ENCODE results near the gene HPCAL1.

Gene HPCAL1

GRCh38 chr2:10375570-10376281, 73.0 kb downstream of the HPCAL1 start:
- ChIA-PET POLR2A (no interaction called here), CTCF (interaction anchor here (1.2 kb wide), 1 partner anchor 251 kb away, joined by 3 read pairs; no protein-coding TSS in a partner anchor)
- TF ChIP-seq, protein P1, sequence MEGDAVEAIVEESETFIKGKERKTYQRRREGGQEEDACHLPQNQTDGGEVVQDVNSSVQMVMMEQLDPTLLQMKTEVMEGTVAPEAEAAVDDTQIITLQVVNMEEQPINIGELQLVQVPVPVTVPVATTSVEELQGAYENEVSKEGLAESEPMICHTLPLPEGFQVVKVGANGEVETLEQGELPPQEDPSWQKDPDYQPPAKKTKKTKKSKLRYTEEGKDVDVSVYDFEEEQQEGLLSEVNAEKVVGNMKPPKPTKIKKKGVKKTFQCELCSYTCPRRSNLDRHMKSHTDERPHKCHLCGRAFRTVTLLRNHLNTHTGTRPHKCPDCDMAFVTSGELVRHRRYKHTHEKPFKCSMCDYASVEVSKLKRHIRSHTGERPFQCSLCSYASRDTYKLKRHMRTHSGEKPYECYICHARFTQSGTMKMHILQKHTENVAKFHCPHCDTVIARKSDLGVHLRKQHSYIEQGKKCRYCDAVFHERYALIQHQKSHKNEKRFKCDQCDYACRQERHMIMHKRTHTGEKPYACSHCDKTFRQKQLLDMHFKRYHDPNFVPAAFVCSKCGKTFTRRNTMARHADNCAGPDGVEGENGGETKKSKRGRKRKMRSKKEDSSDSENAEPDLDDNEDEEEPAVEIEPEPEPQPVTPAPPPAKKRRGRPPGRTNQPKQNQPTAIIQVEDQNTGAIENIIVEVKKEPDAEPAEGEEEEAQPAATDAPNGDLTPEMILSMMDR (IDR thresholded peaks at IDR 0.05; ENCODE audit: insufficient read depth, low read length, missing control alignments) = no peak
- no peak overlapping the region for H3K4me3 ChIP-seq (ENCODE audit: low read depth, low read length)
- DNase-seq (ENCODE audit: low read depth, low spot score) = no peak

GRCh38 chr2:10377052-10377746, 74.5 kb downstream of the HPCAL1 start:
- TF ChIP-seq, protein P1 (IDR thresholded peaks at IDR 0.05; ENCODE audit: insufficient read depth, low read length, missing control alignments) = no peak
- ChIA-PET CTCF (no interaction called here), POLR2A (no interaction called here)
- no peak for DNase-seq (ENCODE audit: low read depth, low spot score)
- H3K4me3 ChIP-seq (ENCODE audit: low read depth, low read length) = no peak overlapping the region

- POLR2A ChIA-PET = no interaction called here
- TF ChIP-seq, protein P1 (IDR thresholded peaks at IDR 0.05; ENCODE audit: insufficient read depth, low read length, missing control alignments) = no peak
- CTCF ChIA-PET = no interaction called here
- no peak overlapping the region for H3K4me3 ChIP-seq (ENCODE audit: low read depth, low read length)
- no peak for DNase-seq (ENCODE audit: low read depth, low spot score)
These were observed 75.0 kb downstream of the HPCAL1 start for GRCh38 chr2:10377747-10378085.

DNA sequence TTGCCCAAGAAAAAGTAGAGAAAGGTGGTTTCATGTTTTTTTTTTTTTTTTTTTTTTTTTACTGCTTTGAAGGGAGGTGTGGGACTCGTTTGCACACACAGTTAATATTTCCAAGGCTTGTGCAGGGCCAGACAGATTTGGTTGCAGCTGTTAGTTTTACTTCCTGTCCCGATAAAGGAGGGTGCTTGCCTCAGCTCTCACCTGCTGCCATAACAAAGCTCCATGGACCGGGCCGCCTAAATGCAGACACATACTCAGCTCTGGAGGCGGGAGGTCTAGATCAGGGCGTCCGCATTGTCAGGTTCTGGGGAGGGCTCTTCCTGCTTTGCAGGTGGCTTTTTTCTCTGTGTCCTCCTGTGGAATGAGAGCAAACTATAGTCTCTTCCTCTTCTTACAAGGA, 75.5 kb downstream of the HPCAL1 start:
- TF ChIP-seq, protein P1 (IDR thresholded peaks at IDR 0.05; ENCODE audit: insufficient read depth, low read length, missing control alignments) = no peak
- no peak for DNase-seq (ENCODE audit: low read depth, low spot score)
- ChIA-PET CTCF (no interaction called here), POLR2A (no interaction called here)
- H3K4me3 ChIP-seq (ENCODE audit: low read depth, low read length) = no peak overlapping the region

DNA sequence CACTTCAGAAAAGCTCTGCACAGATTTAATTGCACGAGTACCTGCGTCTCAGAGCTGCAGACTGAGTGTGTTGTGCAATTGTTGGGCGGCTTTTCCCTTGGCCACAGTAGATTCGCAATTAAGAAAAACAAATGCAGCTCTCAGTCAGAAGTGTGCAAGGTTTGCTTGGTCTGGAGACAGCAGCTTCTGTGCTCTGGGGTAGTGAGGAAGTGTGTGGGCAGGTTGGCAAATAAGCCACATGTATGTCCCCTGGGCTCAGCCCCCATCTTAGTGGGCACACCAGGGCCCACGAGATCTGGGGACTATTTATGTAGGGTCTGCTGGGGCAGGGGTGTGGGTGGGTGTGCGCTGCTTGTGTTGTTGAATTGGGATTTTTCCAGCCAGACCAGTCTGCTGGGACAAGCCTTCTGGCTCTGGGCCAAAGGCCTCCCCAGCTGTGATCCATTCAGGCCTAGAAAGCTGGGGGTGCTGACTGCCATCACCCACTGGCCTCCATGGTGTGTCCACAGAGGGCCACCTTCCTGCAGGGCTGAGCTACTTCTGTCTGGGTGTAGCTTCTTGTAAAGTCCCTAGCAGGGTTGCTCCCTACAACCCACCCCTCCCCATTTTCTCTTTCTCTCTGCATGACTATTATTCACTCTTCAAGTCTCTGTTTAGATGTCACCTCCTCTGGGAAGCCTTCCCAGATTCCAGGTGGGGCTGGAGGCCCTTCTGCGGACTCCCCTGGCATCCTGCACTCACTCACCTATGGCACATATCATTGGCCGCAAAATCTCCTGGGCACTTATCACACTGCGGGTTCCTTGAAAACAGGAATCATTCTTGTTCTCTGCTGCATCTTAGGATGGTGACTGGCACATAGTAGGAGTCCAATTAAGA, 77.6 kb downstream of the HPCAL1 start:
- DNase-seq (ENCODE audit: low read depth, low spot score) = no peak
- POLR2A ChIA-PET = no interaction called here
- no peak overlapping the region for H3K4me3 ChIP-seq (ENCODE audit: low read depth, low read length)
- TF ChIP-seq, protein P1 (IDR thresholded peaks at IDR 0.05; ENCODE audit: insufficient read depth, low read length, missing control alignments) = no peak
- CTCF ChIA-PET = interaction anchor here (0.8 to 1.9 kb wide), 6 partner anchors 12 to 256 kb away, joined by 3 to 9 read pairs (median 3); no protein-coding TSS in a partner anchor

DNA sequence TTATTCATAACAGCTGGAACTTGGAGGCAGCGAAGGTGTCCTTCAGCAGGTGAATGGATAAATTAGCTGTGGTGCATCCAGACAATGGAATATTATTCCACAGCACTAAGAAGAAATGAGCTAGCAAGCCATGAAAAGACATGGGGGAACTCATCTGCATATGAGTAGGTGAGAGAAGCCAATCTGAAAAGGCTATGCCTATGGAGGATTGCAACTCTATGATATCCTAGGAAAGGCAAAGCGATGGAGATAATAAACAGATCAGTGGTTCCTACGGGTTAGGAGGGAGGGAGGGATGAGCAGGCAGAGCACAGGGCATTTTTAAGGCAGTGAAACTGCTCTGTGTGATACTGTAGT, 79.3 kb downstream of the HPCAL1 start:
- TF ChIP-seq, protein P1 (IDR thresholded peaks at IDR 0.05; ENCODE audit: insufficient read depth, low read length, missing control alignments) = no peak
- ChIA-PET CTCF (interaction anchor here (1.0 to 1.6 kb wide), 3 partner anchors 10 to 53 kb away, joined by 3 to 7 read pairs (median 3); no protein-coding TSS in a partner anchor), POLR2A (no interaction called here)
- no peak overlapping the region for H3K4me3 ChIP-seq (ENCODE audit: low read depth, low read length)
- no peak for DNase-seq (ENCODE audit: low read depth, low spot score)

Measured in AG04449 (cell line).